ENCODE data around the gene CADPS. TPM values are rescaled to one million over a fixed set of nuclear protein-coding genes. Genes with fewer than 3 reads are reported as not detected.

Gene CADPS
- total RNA-seq, 1 experiment from 2014 or later: 7.0 TPM

- TF ChIP-seq ZMAT4 (CRISPR knock-in tag; IDR thresholded peaks at IDR 0.05): no peak
- TF ChIP-seq MXD4 (CRISPR knock-in tag; IDR thresholded peaks at IDR 0.05; ENCODE audit: borderline replicate concordance): no peak
- TF ChIP-seq MAX (CRISPR knock-in tag; IDR thresholded peaks at IDR 0.05): peak; percentile 92
- TF ChIP-seq CDX4 (CRISPR knock-in tag; IDR thresholded peaks at IDR 0.05; ENCODE audit: borderline replicate concordance): no peak
- TF ChIP-seq ZNF423 (CRISPR knock-in tag; IDR thresholded peaks at IDR 0.05): no peak
- TF ChIP-seq GABPB1 (CRISPR knock-in tag; IDR thresholded peaks at IDR 0.05): no peak
- peak; percentile 71; the same call in 1 of the 2 replicates for TF ChIP-seq ZNF281 (CRISPR knock-in tag; IDR thresholded peaks at IDR 0.05)
- no peak for TF ChIP-seq JAZF1 (CRISPR knock-in tag; IDR thresholded peaks at IDR 0.05)
- TF ChIP-seq ZNF121 (CRISPR knock-in tag; IDR thresholded peaks at IDR 0.05): no peak
- no peak for TF ChIP-seq NFATC4 (CRISPR knock-in tag; IDR thresholded peaks at IDR 0.05)
- no peak for TF ChIP-seq E2F1 (CRISPR knock-in tag; IDR thresholded peaks at IDR 0.05)
- TF ChIP-seq CBFB (CRISPR knock-in tag; IDR thresholded peaks at IDR 0.05; ENCODE audit: low read depth): no peak
- TF ChIP-seq ETV6 (CRISPR knock-in tag; IDR thresholded peaks at IDR 0.05): peak; percentile 37; the same call in 1 of the 2 replicates
- peak; percentile 99 for TF ChIP-seq HMGXB4 (CRISPR knock-in tag; IDR thresholded peaks at IDR 0.05)
- no peak for TF ChIP-seq NR3C1 (CRISPR knock-in tag; conservative IDR thresholded peaks at IDR 0.05; ENCODE audit: low read depth)
- peak; percentile 31; the same call in 1 of the 2 replicates for TF ChIP-seq FOXK1 (CRISPR knock-in tag; IDR thresholded peaks at IDR 0.05)
- TF ChIP-seq JUN (CRISPR knock-in tag; IDR thresholded peaks at IDR 0.05): peak; percentile 84; the same call in 1 of the 2 replicates
- no peak for TF ChIP-seq ELF4 (CRISPR knock-in tag; IDR thresholded peaks at IDR 0.05; ENCODE audit: low read depth)
- TF ChIP-seq STAT6 (CRISPR knock-in tag; conservative IDR thresholded peaks at IDR 0.05; ENCODE audit: low read depth): no peak
- TF ChIP-seq IRF2 (CRISPR knock-in tag; IDR thresholded peaks at IDR 0.05; ENCODE audit: borderline replicate concordance, low read depth): no peak
- no peak for TF ChIP-seq ZNF396 (CRISPR knock-in tag; IDR thresholded peaks at IDR 0.05; ENCODE audit: borderline replicate concordance)
- no peak for TF ChIP-seq IRF1 (CRISPR knock-in tag; IDR thresholded peaks at IDR 0.05)
- no peak for TF ChIP-seq TCF7 (CRISPR knock-in tag; IDR thresholded peaks at IDR 0.05; ENCODE audit: low read depth)
- no peak for TF ChIP-seq ATF1 (CRISPR knock-in tag; IDR thresholded peaks at IDR 0.05)
- TF ChIP-seq SMAD3 (CRISPR knock-in tag; IDR thresholded peaks at IDR 0.05; ENCODE audit: borderline replicate concordance): no peak
- no peak; the same call in 1 of the 2 replicates for TF ChIP-seq FOXP4 (CRISPR knock-in tag; IDR thresholded peaks at IDR 0.05)
These were observed 1.2 kb downstream of the CADPS start (continued) for GRCh38 chr3:62873761-62874710.
